NCI-H128 (cell line): Measurements from ENCODE around the gene HAND1.
A peak's percentile ranks its signal among the peaks of the same experiment; 100 is the strongest.

ENCODE experiments used
- DNase-seq: peaks from one replicate; lab custom pipeline; 2025; ENCODE audit not compliant: unreplicated experiment; lab: John Stamatoyannopoulos, UW

The HAND1 gene

GRCh38 chr5:154479944-154480750, 2.1 kb upstream of the HAND1 start:
- no peak for DNase-seq

GRCh38 chr5:154479160-154479943, 1.3 kb upstream of the HAND1 start:
- no peak for DNase-seq

GRCh38 chr5:154478752-154479159, 729 bp upstream of the HAND1 start:
- no peak for DNase-seq

- DNase-seq: no peak
Measured at GRCh38 chr5:154477382-154478223, 424 bp downstream of the HAND1 start.

GRCh38 chr5:154476354-154477205, 1.4 kb downstream of the HAND1 start:
- no peak for DNase-seq

DNA sequence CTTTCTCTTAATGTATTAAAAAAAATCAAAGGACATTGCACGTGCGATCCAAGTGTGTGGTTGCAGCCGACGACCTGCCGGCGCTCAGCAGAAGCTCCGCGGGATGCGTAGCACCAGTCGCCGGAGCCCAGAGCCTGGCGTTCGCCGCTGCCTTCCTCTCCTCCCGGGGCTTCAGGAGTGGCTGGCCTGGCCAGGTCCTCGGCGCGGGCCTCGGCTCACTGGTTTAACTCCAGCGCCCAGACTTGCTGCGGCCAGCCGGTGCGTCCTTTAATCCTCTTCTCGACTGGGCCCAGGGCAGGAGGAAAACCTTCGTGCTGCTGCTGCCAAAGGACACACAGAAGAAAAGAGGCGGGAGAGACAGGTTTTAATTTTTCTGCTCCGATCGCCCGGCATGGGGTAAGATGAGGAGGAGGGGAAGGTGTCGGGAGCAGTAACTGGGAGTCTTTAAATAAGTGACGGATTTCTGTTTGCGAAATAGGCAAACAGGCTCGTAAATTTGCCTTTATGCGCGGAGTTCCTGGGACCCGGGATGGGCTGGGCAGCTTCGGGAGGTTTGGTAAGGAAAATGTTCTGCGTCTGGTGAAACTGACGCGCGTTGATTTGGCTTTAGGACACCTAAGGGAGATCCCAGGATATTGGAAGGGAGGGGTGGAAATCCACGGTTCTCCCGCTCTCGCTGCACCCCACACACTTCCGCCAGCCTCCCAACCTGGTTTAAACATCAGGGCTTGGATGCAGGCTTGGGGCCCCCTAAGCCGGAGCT, 2.3 kb downstream of the HAND1 start:
- DNase-seq: no peak

GRCh38 chr5:154474396-154475334, 3.4 kb downstream of the HAND1 start:
- no peak for DNase-seq

DNA sequence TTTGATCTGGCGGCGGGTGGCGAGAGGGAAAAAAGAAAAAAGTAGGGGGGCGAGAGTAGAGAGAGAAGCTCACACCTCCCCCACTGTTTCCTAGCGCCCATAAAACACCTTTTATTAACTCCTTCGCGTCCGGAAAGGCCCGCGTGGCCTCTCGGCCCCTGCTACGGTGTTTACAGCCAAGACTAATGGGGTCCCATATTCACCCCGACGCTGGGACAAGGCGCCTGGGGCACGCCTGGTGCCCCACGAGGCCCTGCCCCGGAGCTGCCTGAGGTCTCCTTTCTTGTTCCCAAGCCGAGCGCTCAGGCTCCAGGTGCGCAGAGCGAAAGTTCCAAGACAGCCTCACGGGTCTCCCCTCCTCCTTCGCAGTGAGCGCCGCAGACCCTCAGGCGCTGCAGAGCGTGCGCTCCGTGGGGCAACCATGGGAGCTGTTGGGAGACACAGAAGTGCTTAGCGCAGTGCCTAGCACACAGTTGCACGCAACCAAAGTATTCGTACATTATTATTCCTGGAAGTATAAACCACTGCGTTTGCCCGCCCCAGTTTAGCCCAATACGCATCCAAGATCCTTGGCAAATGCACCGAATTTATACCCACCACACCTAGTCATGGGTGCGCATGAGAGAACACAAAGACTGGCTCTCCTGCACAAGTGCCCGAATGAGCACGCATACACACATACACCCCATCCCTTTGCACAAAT, 4.3 kb downstream of the HAND1 start:
- DNase-seq: no peak

GRCh38 chr5:154472871-154473580, 5.0 kb downstream of the HAND1 start:
- no peak for DNase-seq

DNA sequence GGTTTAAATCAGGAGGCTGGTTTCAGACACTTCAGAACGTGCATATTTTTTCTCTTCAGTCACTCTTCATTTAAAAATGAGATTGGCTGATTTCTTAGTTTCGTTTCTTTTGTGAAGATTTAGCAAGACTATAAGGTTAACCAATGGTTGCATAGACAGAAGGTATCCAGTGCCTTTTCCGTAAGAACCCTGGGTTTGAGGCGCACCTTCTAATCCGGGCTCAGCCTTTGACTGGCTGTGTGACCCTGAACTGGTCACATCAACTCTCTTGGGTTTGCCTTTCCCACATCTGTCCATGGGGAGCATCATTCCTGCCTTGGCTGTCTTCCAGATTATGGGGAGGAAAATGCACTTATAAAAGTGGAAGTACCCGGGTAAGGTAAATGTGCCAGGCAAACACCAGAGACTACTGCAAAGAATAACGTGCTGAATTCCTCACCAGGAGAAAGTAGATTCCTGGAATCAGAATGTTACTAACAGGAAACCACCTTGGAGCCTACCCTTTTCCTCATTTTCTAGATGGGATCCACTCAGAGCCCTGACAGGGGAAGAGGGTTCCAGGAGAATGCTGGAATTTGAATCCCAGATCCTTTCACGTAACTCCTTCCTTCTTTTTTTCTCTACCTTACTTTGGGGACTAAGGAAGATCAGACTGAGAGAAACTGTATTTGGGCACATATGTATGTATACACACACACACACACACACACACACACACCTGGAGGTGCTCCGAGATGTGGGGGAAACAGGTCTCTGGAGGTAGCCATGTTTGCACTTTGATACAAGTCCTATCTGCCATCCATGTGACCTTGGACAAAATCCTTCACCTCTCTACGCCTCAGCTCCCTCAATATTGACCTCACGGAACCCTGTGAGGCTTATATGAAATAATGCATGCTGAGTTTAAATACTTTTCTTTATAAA, 6.8 kb downstream of the HAND1 start:
- no peak for DNase-seq

DNA sequence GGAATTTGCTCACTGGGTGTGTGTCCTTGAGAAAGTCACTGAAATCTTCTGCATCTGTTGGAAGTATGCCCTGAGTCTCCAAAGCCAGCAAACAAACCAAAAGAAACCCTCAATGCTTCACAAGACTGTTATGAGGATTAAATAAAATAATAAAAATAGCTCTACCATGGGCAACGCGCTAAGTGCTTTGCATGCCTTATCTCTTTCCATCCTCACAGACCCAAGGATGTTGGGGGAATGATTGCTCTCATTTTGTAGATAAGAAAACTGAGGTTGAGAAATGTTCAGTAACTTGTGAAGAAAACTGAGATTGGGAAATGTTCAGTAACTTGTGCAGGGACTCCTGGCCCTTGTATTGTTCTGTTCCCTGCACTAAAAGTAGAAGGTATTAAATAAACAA, 7.9 kb downstream of the HAND1 start:
- no peak for DNase-seq

GRCh38 chr5:154467655-154468354, 10.2 kb downstream of the HAND1 start:
- peak; percentile 32 for DNase-seq

- DNase-seq: no peak
Measured at GRCh38 chr5:154466671-154467070, 11.4 kb downstream of the HAND1 start.

DNA sequence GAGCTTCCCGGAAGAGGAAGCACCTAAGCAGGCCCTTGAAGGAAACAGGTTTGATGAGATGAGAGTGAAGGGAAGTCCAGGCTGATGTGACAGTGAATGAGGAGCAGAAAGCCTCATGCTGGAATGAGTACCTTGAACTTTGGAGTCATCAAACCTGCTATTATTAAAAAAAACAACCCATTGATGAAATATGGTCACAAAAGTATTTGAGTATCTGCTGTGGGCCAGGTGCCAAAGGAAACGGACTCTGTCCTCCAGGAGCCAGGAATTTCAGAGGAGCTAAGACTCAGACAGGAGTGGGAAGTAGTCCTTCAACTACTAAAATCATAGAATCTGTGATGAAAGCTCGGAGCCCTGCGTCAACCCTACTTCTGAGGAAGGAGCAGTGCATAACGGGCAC, 11.9 kb downstream of the HAND1 start:
- DNase-seq: no peak

DNA sequence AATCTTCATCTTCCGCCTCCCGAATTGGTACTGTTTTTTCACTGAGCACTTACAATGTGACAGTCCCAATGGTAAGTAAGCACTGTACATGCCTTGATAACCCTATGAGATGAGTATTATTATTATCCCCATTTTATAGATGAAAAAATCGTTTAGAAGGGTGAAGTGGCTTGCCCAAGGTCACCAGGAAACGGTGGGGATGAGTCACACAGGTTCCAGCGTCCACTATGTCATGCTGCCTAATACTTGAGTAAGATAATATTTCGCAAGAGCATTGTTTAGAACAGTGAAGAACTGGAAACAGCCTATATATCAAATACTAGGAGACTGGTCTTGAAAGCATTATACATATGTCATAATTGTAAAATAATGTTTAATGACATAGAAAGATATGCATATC, 12.9 kb downstream of the HAND1 start:
- no peak for DNase-seq

GRCh38 chr5:154464438-154464837, 13.6 kb downstream of the HAND1 start:
- no peak for DNase-seq
